GM21576 (cell line): ENCODE measurements around the gene INPP4B.
A peak's percentile ranks its signal among the peaks of the same experiment; 100 is the strongest.

Experiments
- ATAC-seq: cut with Tn5 transposase; IDR thresholded peaks from one replicate; pipeline ENCODE4 v1.9.1; 2021; ENCODE audit warnings: mild to moderate bottlenecking, moderate library complexity; ENCODE audit not compliant: unreplicated experiment

The INPP4B gene

GRCh38 chr4:142314686-142315085 is 531.4 kb downstream of the INPP4B start:
- no peak for ATAC-seq

- no peak for ATAC-seq
Observed at GRCh38 chr4:142314247-142314646, 531.9 kb downstream of the INPP4B start.

- ATAC-seq = no peak
Observed at GRCh38 chr4:142312391-142312790, 533.7 kb downstream of the INPP4B start.

- ATAC-seq = no peak
Observed at GRCh38 chr4:142311916-142312315, 534.2 kb downstream of the INPP4B start.

GRCh38 chr4:142309772-142310171 is 536.3 kb downstream of the INPP4B start:
- ATAC-seq = no peak

- no peak for ATAC-seq
Observed at GRCh38 chr4:142307857-142308256, 538.2 kb downstream of the INPP4B start.

- ATAC-seq = no peak
Observed at GRCh38 chr4:142297313-142297712, 548.8 kb downstream of the INPP4B start.

- no peak for ATAC-seq
Observed at GRCh38 chr4:142293536-142293935, 552.6 kb downstream of the INPP4B start.

GRCh38 chr4:142292231-142292630 is 553.9 kb downstream of the INPP4B start:
- no peak for ATAC-seq

GRCh38 chr4:142291299-142292050 is 554.6 kb downstream of the INPP4B start:
- no peak for ATAC-seq

- no peak for ATAC-seq
Observed at GRCh38 chr4:142287371-142287770, 558.7 kb downstream of the INPP4B start.

- ATAC-seq = no peak
Observed at GRCh38 chr4:142285222-142285583, 560.9 kb downstream of the INPP4B start.

GRCh38 chr4:142284402-142285221 is 561.5 kb downstream of the INPP4B start:
- no peak for ATAC-seq

- ATAC-seq = peak; percentile 55
Observed at GRCh38 chr4:142282870-142283431, 563.1 kb downstream of the INPP4B start.

GRCh38 chr4:142281999-142282398 is 564.1 kb downstream of the INPP4B start:
- no peak for ATAC-seq

GRCh38 chr4:142278663-142279062 is 567.4 kb downstream of the INPP4B start:
- no peak for ATAC-seq

- ATAC-seq = no peak
Observed at GRCh38 chr4:142278171-142278570, 567.9 kb downstream of the INPP4B start.

- no peak for ATAC-seq
Observed at GRCh38 chr4:142274137-142274536, 572.0 kb downstream of the INPP4B start.

- no peak for ATAC-seq
Observed at GRCh38 chr4:142272452-142272851, 573.6 kb downstream of the INPP4B start.

GRCh38 chr4:142271832-142272231 is 574.3 kb downstream of the INPP4B start:
- no peak for ATAC-seq

GRCh38 chr4:142267101-142267500 is 579.0 kb downstream of the INPP4B start:
- ATAC-seq = no peak

- no peak for ATAC-seq
Observed at GRCh38 chr4:142265946-142266345, 580.2 kb downstream of the INPP4B start.
